Renal pelvis (tissue), 4 donors: ENCODE results near the gene KIRREL3. TPM values are rescaled to one million over a fixed set of nuclear protein-coding genes. Genes with fewer than 3 reads are reported as not detected.
A peak's percentile ranks its signal among the peaks of the same experiment; 100 is the strongest.

Experiments used
- DNase-seq: peaks from one replicate; pipeline ENCODE4 v3.0.0-alpha.2; 2013
- polyA plus RNA-seq, 3 donors: library from polyadenylated mRNA; unstranded; fragments of 120-200 nt; gene quantifications; one replicate each; pipeline ENCODE4 v1.2.1, GENCODE V29; 2013; ENCODE audit not compliant: insufficient read length in 3 of 3

The KIRREL3 gene
- polyA plus RNA-seq, 3 donors: 1.6 to 1.8 (median 1.7) TPM

DNA sequence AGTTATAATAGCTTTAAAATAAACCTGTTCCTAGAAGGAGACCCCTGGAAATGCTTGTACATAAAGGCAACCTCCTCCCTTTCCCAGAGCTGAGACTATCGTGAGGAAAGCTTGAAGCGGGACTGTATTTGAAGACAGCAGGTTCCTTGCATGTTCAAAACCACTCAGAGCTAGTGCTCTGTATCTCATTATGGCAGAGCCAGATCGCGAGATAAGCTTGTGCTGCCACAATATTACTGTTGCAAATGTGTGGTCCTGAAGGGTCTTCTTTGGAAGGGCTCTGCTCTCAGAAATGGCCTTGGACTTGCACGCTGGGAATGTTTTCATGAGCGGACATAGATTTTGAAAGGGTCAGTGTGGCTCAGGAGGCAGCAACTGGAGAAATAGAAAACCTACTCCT is 168.2 kb downstream of the KIRREL3 start:
- no peak for DNase-seq

DNA sequence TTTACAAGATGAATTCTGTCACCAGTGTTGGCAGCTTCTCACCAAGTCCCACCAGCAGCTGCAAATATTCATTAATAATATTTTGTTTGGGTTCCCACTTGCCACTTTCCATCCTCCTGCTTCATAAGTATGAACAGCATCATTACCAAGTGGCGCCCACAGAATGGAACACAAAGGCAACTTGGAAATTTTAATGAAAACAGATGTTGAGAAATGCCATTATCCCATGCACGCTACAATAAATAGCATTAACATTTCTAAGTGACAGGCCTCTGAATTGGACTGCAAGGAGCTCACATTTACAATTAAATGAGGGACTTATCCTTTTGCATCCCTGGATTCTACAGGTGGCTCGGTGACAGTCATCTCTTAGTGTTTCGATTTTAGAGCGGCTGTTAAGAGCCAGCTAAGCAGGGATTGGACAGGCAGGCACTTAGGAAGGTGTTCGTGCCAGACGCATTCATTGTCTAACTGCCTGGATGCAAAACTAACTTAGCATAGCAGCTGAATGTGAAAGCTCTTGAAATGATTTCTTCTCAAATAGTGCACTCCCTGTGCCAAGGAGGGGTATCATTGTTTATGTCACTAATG is 170.3 kb downstream of the KIRREL3 start:
- no peak for DNase-seq

DNA sequence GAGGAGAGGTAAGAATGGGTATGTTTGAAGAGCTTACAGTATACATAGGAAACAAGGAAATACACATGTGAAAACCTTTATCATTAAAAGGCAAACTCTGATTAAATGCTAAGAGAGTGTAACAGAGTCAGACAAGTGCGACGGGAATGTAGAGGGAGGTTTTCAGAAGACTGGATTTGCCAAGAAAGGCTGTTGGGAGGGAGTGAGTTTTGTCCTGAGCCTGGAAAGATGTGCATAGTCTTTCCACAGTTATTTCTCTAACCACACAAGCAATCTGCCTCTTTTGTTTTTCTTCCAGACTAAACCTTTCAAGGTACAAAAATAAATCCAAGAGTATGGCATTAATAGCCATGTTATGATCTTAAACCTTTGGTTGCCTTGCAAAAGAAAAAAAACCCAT is 170.9 kb downstream of the KIRREL3 start:
- no peak for DNase-seq

DNA sequence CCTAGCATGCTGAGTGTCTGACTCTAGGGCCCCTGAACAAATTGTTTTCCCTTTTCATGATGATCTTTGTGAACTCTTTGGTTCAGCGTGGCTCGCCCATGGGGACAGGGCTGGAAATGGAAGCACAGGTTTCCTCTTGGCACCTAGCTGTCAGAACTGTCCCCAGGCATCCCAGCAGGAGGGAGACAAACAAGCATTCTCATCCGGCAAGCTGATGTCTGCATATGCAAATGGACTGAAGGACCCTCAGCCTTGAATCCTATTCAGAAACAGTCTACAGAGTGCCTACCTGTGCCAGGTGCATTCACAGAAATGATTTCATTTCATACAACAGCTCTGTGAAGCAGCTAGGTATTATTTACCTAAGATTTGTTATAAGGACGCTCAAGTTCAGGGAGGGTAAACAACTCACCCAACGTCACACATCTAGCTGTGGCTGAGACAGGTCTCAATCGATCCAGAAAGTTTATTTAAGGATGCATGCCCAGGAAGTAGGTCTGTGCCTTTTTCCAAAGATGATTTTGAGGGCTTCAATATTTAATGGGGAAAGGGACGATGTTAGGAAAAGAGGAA is 176.4 kb downstream of the KIRREL3 start:
- DNase-seq: no peak

DNA sequence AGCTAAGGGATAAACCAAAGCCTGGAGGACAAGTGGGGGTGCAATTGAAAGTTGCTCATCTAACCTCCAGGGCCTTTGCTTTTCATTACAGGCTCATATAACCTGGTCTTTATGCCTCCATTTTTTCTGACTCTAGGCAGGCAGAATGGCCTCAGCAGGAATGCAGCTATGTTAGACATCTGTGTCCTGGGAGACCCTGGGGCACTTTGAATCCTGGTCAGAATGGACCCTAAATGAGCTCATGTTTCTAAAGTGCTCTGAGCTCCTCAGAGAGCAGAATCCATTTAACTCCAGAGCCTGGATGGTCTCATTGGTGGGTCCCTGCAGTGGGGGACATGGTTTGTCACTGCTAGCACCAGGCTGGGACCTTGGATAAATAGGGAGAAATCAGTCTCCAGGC is 177.3 kb downstream of the KIRREL3 start:
- DNase-seq: no peak

DNA sequence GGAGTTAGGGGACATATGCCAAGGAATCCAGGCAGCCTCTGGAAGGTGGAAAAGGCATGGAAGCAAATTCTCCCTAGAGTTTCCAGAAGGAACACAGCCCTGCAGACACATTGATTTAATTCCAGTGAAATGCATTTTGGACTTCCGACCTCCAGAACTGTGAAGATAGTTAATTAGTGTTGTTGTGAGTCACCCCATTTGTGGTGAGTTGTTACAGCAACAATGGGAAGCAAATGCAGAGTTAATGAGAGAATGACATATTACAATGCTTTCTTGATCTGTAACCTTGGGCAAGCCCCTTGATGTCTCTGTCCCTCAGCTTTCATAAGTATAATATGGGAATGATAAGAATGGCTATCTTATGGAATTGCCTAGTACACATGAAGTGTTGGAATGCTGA is 178.7 kb downstream of the KIRREL3 start:
- no peak for DNase-seq

DNA sequence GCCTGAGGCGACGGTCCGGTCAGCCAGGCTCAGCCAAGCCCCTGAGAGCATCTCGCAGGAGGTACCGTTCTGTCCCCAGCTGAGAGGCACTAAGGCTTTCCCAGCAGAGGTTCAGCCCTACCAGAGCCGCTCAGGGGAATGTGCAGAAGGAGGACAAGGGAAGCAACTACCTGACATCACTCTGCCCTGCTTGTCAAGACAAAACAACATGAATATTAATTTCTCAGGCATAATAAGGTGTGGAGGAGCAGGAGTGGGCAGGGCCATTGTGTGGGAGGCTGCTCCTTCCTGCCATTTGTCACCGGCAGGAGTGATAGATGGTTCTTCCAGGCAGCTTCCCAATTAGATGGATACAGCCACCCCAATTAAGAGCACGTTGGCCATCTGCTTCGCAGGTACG is 181.4 kb downstream of the KIRREL3 start:
- no peak for DNase-seq

DNA sequence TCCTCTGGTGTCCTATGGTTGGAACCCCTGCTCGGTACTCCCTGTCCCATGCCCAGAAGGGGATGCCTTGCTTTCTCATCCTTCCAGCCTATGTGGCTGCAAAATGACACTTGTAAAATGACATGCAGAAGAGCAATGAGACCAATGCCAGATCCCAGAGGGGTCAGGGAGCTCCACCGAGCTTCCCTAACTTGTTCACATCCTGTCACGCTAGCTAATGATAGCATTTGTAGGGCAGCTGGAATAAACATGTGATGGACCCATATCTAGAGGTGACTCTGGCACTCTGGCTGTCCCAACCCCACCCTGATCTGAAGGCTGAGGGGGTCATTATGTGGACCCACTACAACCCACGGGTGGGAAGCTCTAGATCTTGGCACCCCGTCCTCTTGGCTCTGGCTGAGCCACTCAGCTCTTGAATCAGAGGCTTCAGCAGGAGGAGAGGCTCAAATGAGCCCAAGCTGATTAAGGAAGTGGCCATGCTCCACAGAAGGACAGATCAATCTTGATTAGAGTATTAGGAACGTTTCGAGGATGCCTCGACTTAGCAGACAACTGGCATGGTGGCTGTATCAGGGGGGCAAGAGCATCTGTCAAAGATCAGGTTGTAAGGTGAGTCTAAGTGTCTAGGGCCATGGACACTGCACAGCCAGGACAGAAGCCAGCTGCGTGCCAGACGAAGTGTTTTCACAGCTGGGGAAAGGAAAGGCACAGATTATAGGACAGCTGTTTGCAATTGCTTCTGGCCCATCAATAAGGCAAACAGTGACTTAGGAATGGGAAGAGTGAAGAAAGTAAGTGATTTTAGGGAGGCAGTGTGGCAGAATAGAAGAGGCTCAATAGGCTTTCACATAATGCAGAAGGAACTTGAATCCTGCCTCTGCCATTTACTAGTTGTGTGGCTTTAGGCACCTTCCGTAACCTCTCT is 182.8 kb downstream of the KIRREL3 start:
- DNase-seq: no peak

DNA sequence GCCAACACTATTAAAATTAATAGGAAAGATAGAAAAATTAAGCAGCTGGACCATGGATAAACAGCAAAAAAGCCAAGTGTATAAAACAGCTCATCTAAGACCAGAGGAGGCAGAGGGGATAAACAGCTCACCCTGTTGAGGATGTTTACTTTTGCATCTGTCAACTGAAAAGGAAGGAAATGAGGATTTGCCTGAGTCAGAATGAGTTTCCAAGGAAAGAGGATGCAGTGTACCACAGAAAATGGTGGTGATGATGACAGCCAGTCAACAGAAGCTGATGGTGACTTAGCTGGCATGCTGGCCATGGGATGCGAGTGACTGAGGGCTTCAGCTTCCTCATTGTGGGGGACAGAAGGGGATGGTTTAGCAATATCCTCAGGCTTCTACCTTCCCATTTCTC is 183.5 kb downstream of the KIRREL3 start:
- DNase-seq: no peak

DNA sequence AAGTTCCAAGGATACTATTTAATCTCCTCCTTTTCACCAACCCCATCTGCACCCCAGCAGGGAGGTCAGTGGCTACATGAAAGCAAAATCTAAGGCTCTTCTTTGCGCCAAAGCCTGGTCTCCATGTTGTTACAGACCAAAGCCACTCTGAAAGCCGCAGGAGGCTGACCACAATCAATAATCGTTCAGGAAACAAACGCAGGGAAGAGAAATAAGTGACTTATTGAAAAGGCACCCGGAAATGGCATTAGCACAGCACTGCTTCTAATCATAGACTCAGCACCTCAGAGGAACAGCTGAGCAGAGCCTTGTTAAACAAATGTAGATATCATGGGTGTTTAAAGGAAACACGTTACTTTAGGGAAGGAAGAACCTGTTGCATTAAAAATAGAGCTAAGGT is 183.9 kb downstream of the KIRREL3 start:
- no peak for DNase-seq

DNA sequence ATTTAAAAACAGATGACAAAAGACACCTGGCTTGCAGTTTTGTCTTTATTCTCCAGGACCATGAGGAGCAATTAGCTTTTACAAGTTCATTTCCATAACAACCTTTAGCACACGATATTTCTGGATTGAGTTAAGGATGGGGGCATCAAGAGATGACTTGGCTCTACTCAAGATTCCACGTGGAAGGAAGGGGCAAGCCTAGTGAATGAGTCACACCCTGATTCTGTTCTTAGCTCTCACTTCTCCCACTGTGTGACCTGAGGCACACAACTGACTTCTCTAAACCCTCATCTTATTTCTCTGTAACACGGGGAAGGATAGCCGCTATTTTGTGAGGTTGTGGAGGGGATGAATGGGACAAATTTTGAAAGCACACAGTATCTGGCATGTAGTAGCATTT is 185.5 kb downstream of the KIRREL3 start:
- no peak for DNase-seq

DNA sequence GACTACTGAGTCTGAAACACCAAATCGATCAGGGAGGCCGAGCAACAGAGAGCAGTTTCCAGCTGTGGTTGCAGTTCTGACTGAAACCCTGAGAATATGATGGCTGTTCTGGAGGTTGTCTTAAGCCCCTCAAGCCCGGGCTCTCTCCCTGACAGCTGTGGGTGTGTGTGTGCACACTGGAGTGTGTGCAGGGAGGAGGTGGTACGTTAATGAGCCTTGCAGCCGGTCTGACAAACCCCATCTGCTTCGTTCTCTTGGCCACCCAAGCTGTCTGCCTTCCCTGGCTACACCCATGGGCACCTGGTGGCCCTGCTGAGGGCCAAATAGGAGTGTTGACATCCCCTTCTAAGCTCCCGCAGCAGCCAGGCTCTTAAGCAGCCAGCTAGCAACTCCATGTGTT is 189.8 kb downstream of the KIRREL3 start:
- DNase-seq: peak; percentile 40

DNA sequence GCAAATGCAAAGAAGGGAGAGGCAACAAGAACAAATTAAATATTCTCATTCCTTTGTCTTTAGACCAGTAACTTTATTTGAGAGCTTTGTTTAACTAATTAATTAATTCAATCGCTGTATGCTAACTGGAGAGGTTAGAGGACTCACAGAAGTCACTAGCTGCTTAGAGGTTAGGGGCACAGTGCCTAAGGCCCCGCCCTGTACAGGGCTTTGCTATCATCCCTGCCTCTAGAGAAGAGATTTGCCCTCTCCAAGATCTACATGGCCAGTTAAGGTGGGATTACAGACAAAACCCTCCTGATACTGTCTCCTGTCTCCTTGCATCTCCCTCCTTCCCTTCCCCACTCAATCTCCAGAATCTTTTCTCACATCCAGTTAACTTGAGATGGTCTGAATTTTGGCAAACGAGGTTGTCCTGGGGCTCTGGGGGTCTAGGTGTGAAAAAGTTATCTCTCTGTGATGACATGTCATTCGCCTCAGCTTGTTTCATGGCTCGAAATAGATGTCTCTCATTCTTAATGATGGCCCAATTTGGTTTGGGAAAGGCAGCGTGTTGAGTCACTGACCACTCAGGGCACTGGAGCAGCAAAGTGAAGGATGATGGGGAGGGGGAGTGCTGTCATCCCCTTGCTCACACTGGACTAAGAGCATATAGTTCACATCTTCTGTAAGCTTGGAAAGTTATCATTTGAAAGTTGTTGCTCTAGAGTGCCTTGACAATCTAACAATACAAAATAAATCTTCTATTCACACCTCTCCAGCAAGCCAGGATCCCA is 190.9 kb downstream of the KIRREL3 start:
- DNase-seq: no peak

DNA sequence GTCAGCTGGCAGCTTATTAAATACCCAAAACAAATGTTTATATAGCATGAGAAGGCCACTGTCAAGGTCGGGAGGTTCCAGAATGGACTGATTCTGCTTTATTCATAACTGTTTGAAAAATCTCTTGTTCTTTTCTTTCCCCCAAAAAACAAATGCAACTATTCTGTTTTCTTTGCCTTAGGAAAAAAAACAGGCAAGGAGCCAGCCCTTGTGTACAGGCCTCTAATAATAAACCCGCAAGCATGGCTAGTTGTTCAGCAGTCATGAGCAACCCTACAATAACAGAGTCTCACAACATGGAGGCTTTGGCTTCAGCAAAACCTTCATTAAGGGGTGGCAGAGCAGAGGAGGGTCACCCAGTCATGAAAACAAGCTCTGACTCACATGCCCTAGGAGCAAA is 191.7 kb downstream of the KIRREL3 start:
- peak; percentile 52 for DNase-seq

DNA sequence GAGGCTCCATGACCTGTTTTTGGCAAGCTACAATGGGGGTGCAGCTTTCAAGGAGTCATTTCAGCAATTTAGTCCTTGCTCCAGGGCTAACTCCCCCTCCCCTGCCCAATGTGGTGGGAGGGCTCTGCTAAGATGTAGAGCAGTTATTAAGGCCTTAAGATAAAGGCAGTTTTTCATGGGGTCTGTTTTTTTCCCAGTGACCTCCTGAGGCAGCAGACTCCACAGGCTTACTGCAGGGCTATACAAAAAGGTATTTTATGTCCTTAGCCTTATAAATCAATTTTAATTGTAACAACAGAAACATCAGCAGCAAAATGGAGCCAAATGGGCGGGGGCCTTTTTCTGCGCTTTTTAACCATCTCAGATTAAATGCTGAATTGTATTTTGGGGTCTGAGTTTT is 192.3 kb downstream of the KIRREL3 start:
- DNase-seq: peak; percentile 56

DNA sequence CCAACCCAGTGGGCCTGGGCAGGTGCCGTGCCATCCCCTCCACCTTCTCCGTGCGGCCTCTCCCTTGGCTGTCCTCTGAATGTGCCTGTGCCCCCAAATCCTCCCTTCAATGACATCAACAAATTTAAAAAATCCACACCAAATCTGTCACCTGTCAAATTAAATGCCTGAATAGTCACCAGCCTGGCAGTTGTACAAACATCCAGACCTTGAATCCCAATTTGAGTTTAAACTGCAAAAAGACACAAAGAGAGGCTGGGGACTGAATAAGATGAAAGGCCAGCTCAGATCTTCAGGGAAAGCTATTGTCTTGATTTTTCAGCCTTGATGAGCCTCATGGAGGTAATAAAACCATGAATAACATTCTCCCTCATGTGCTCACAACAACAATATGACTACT is 194.7 kb downstream of the KIRREL3 start:
- DNase-seq: no peak

DNA sequence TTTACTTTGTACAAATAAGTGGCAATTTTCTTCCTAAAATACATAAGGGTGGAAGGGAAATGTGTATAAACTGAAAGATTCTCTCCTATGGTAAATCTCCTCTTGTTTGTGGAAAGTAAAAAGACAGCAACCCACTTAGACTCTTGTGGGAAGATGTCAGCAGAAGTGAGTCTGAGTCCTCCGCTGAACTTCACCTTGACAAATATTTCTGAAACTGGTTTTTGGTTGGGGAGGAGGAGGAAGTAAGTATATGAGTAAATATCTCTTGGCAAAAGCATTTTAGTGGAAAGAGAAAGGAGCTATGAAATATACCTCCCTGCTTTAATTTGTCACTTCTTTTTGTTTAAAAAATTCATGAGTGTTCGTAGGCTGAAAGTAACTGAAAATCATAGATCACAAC is 196.2 kb downstream of the KIRREL3 start:
- DNase-seq: no peak

DNA sequence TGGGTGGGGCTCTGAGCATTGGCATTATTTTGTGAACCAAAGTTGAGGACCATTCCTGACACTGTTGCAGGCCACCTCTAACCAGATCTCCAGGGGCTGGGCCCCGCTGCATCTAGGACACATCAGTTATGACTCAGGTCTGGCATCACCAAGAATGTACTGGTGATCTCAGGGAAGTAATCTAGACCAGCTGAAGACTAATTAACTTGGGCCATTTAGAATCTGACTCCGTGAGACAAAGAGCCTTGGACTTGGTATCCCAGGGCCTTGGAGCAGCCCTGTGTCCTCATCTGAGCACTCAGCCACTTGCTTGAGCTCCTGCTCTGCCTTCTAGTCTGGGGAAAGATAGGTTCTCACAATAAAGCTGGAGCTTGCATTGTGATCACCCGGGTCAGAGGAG is 200.6 kb downstream of the KIRREL3 start:
- no peak for DNase-seq

DNA sequence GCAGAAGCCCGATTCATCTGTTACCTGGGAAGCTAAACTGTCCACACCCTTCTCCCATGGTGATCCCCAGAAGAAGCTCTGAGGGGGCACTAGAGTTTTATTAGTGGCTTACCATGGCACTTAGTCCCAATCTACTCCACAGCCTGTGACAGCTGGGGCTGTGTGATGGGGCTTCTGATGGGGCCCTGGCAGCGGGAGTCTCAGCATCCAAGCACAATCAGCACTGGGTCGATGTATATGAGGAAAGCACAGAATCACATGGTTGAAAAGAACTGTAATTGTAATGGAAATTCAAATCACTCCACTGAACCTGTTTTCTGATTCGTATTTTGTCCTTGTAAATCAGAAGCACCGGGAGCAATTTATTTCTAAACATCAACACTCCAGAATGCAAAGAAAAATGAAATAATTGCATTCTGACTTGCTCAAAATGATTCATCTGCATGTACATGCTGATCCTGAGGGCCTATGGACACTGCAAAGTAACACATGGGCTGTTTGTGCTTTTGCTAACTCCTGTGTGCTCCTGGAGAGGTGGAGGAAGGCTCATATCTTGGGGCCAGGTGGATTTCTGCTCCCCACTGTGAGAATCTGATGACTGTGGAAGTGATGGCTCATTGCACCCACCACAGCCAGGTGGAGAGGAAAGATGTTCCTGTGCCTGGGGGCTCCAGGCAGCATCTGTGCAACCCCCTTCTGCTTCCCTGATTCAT is 203.0 kb downstream of the KIRREL3 start:
- no peak for DNase-seq

DNA sequence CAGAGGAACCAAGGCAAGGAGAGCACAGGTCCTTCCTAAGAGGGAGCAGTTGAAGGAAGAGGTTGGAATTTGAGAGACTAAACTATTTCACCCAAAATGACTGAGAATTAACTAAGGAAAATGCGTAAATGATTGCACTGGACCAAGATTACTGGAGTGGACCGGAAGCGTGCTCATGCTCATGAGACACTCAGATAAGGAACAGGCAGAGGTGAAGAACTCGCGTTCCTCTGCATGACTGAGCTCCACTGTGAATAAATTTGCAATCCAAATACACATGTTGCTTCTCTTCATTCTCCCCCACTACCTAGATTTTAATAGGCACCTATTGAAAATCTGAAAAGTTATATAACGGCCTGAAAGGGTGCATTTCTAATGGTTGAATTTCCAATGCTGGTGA is 207.0 kb downstream of the KIRREL3 start:
- DNase-seq: no peak

DNA sequence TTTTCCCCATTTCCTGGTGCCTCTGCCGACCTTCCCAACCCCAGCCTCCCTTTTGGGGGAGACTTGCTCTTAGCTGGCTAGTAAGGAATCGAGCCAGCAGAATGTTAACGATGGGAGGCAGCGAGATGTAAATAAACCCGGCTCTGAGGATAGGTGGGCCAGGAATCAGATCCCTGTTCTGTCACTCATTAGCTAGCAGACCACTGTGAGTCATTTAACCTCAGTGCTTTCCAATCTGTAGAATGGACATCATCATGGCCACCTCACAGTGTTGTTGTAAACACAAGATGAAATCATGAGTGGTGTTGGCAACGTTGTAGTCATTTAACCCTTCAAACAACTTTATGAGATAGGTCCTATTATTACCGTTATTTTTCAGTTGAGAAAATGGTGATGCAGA is 208.6 kb downstream of the KIRREL3 start:
- no peak for DNase-seq

DNA sequence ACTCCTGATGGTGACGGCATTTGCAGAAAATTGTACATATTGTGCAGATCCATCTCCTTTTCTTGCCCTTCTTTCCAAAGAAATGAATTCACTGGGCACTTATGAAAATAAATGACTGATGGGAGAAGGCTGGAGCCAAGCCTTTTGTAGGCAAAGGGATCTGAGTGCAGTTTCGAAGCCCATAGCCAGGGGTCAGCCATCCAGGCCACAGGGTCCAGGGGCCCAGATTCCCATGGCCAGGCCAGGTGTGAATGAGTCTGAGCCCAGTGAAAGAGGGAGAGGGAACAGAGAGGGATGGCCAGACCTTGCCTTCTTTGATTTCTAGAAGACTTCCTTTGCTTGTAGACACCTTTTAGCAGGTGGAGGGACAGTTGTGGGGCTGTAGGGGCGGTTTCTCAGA is 209.1 kb downstream of the KIRREL3 start:
- DNase-seq: no peak
